GM12864 (cell line): ENCODE data around the gene TNC.

Source experiments
- DNase-seq: peaks from one replicate; pipeline ENCODE4 v3.0.0-alpha.2; 2011; ENCODE audit warnings: low read depth
- H3K4me3 ChIP-seq: 2 replicates; pipeline ENCODE4 v1.5.1; 2011; ENCODE audit warnings: mild to moderate bottlenecking, low read depth, low read length, control low read depth
- CTCF ChIP-seq: IDR thresholded peaks from 2 replicates; pipeline ENCODE4 v1.5.1; 2011; ENCODE audit warnings: low read depth, mild to moderate bottlenecking, moderate library complexity, low read length, control low read depth, inconsistent platforms; ENCODE audit errors: missing control alignments

The TNC gene

DNA sequence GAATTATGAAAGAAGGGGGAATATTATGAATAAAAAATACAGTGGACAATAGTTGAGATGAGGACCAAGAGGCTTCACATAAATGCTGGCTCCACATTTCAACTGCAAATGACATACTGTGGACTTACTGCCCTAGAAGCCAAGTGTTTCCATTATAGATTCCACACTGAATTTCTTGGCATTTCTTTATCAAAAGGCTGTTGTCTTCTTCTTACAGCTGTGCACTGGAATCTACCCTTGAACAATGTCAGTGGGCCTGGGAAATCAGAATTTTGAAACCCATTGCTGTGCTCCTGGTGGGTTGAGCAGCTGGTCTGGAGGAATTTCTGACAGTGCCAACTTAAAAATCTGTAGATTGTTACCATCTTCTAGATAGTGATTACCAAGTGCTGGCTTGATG lies 49.9 kb downstream of the TNC start:
- DNase-seq = no peak
- no peak overlapping the region for H3K4me3 ChIP-seq
- no peak for TF ChIP-seq CTCF

- DNase-seq = no peak
- no peak overlapping the region for H3K4me3 ChIP-seq
- TF ChIP-seq CTCF = no peak
Measured at GRCh38 chr9:115063058-115063845, 54.7 kb downstream of the TNC start.

DNA sequence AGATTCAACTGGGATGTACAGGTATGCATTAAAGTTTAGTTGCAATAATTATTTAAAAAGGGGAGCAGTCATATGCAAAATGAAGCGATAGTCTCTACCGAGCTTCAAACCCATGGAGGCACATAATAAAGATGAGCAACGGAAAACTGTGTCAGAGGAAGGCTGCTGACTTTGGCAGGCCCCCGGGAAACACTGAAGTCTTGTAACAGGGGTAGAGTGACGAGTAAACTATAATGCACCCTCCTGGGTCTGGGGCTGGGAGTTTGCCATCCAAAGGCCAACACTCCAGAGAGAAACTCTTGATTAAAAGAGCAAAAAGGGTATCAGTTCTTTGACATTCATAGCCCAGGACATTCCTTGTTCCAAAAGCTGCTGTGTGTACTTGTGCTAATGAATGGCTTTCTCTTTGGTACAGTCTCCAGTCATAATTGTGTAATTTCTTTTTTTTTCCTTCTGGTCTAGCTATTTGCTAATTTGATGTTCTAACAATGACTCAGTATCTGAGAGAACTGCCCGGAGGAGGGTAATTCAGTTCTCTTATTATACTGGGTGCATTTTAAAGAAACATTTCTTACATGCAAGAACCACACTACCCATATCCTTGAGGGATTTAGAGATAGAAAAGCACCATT lies 59.2 kb downstream of the TNC start:
- DNase-seq = no peak
- no peak for TF ChIP-seq CTCF
- H3K4me3 ChIP-seq = no peak overlapping the region

- H3K4me3 ChIP-seq = no peak overlapping the region
- DNase-seq = no peak
- no peak for TF ChIP-seq CTCF
Measured at GRCh38 chr9:115058175-115058574, 59.8 kb downstream of the TNC start.

DNA sequence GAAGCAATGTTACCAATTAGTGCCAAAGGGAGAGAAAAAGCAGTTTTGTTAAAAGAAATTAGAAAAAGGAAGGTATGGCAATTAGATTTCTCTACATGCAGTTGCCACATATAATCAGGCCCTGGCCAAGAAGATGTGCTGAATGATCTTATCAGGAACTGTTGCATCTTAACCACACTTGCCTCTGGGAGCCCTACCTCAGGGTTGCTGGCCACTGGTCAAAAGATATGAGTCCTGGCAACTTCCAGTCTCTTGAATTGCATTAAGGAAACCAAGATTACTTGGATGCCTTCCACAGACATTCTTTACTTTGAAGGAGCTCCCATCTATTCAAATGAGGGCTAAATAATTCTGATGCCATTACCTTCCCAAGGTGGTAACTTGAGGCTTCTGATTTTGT lies 60.4 kb downstream of the TNC start:
- DNase-seq = no peak
- no peak for TF ChIP-seq CTCF
- H3K4me3 ChIP-seq = no peak overlapping the region

DNA sequence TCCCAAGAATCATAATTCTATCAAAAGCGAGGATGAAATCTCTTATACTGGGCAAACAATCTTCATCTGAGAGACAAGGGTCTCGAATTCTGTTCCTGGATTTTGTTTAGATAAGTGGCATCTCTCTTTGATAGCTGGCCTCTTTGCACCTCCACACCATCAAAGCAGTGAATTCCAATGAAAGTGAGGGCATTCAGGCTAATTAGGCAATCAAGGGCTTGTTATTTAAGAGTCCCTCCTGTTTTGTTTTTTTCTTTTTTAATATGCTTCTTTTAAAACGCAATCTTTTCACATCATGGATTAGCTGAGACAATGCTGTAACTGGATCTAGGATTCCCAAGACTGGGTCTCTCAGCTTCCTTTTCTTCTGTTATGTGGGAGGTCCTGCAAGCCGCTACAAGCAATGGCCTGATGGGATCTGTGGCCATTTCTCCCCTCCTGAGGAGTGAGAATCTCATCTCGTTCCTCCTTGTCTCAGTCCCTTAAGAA lies 67.9 kb downstream of the TNC start:
- DNase-seq = no peak
- no peak overlapping the region for H3K4me3 ChIP-seq
- no peak for TF ChIP-seq CTCF
